HL-60/S4 treated with retinoic acid at 250 ng/mL for 4 days and 3 days (cell line): ENCODE data around the gene SPOCK3.
"Not testable (repeated sequence)": the region's sequence is repeated elsewhere in the genome, so short reads cannot be mapped to it uniquely, and the experiment has no call there.

Source experiments
- in situ Hi-C: fragments of 300-500 bp; cut with MboI; formaldehyde crosslinking; loops from 2 replicates; pipeline ENCODE4 v1.7.0; 2022; ENCODE audit warnings: low sequenced_read_pairs

The SPOCK3 gene

GRCh38 chr4:166836865-166837264, 397.4 kb downstream of the SPOCK3 start:
- in situ Hi-C loops: no loop called here

GRCh38 chr4:166827629-166828028, 406.7 kb downstream of the SPOCK3 start:
- in situ Hi-C loops: no loop called here

- in situ Hi-C loops: no loop called here
Observed at GRCh38 chr4:166827167-166827566, 407.1 kb downstream of the SPOCK3 start.

- in situ Hi-C loops: no loop called here
Observed at GRCh38 chr4:166823848-166824247, 410.4 kb downstream of the SPOCK3 start.

GRCh38 chr4:166823126-166823525, 411.2 kb downstream of the SPOCK3 start:
- in situ Hi-C loops: no loop called here

GRCh38 chr4:166822386-166822785, 411.9 kb downstream of the SPOCK3 start:
- in situ Hi-C loops: no loop called here

- in situ Hi-C loops: no loop called here
Observed at GRCh38 chr4:166816890-166817289, 417.4 kb downstream of the SPOCK3 start.

- in situ Hi-C loops: no loop called here
Observed at GRCh38 chr4:166808380-166808779, 425.9 kb downstream of the SPOCK3 start.

GRCh38 chr4:166802346-166802745, 431.9 kb downstream of the SPOCK3 start:
- in situ Hi-C loops: no loop called here

- in situ Hi-C loops: no loop called here
Observed at GRCh38 chr4:166798126-166798525, 436.2 kb downstream of the SPOCK3 start.

- in situ Hi-C loops: no loop called here
Observed at GRCh38 chr4:166777760-166778159, 456.5 kb downstream of the SPOCK3 start.

GRCh38 chr4:166763018-166763417, 471.3 kb downstream of the SPOCK3 start:
- in situ Hi-C loops: no loop called here

- in situ Hi-C loops: no loop called here
Observed at GRCh38 chr4:166741742-166742141, 492.6 kb downstream of the SPOCK3 start.

GRCh38 chr4:166739215-166739614, 495.1 kb downstream of the SPOCK3 start:
- in situ Hi-C loops: not testable (repeated sequence)

- in situ Hi-C loops: no loop called here
Observed at GRCh38 chr4:166737430-166737829, 496.9 kb downstream of the SPOCK3 start.

- in situ Hi-C loops: no loop called here
Observed at GRCh38 chr4:166735553-166735952, 498.7 kb downstream of the SPOCK3 start.

- in situ Hi-C loops: no loop called here
Observed at GRCh38 chr4:166734797-166735196, 499.5 kb downstream of the SPOCK3 start.

- in situ Hi-C loops: no loop called here
Observed at GRCh38 chr4:166733686-166734085, 500.6 kb downstream of the SPOCK3 start.

- in situ Hi-C loops: no loop called here
Observed at GRCh38 chr4:166726832-166727231, 507.5 kb downstream of the SPOCK3 start.

GRCh38 chr4:166724369-166724768, 509.9 kb downstream of the SPOCK3 start:
- in situ Hi-C loops: no loop called here

GRCh38 chr4:166723532-166724140, 510.7 kb downstream of the SPOCK3 start:
- in situ Hi-C loops: no loop called here

GRCh38 chr4:166715748-166716713, 518.3 kb downstream of the SPOCK3 start:
- in situ Hi-C loops: not testable (repeated sequence)
